Neural cell (in vitro differentiated cells): Measurements from ENCODE around the gene DGKG. TPM values are rescaled to one million over a fixed set of nuclear protein-coding genes. Genes with fewer than 3 reads are reported as not detected.

Experiments used
- H2AFZ ChIP-seq: fragments of 200-600, 300-800 bp; sonication (generic), shearing (Covaris generic); 2 replicates; pipeline ENCODE4 v1.6.0; 2014; ENCODE audit warnings: low read depth, mild to moderate bottlenecking, antibody characterized with exemption, low read length, moderate library complexity
- H3F3A ChIP-seq: fragments of 200-600 bp; shearing (Covaris generic); 2 replicates; pipeline ENCODE4 v1.6.1; 2016; ENCODE audit warnings: mild to moderate bottlenecking, moderate library complexity, mixed read lengths, antibody characterized with exemption, low read length; ENCODE audit not compliant: insufficient read depth, poor library complexity, severe bottlenecking
- H3K27ac ChIP-seq: fragments of 200-600, 300-800 bp; sonication (generic), shearing (Covaris generic); 2 replicates; pipeline ENCODE4 v1.5.1; 2014; ENCODE audit warnings: mild to moderate bottlenecking, low read length, moderate library complexity
- H3K27me3 ChIP-seq: fragments of 300-800, 200-600 bp; sonication (generic), shearing (Covaris generic); 2 replicates; pipeline ENCODE4 v1.6.0; 2014; ENCODE audit warnings: mild to moderate bottlenecking, low read depth, low read length, moderate library complexity; ENCODE audit not compliant: insufficient read depth
- H3K36me3 ChIP-seq: fragments of 300-800, 200-600 bp; sonication (generic), shearing (Covaris generic); 2 replicates; pipeline ENCODE4 v1.5.1; 2014; ENCODE audit warnings: mild to moderate bottlenecking, antibody characterized with exemption, low read length, moderate library complexity; ENCODE audit not compliant: insufficient read depth
- H3K4me2 ChIP-seq: fragments of 300-800, 200-600 bp; sonication (generic), shearing (Covaris generic); 2 replicates; pipeline ENCODE4 v1.6.0; 2014; ENCODE audit warnings: mild to moderate bottlenecking, low read length
- H3K4me3 ChIP-seq: fragments of 300-800, 200-600 bp; sonication (generic), shearing (Covaris generic); 2 replicates; pipeline ENCODE4 v1.5.1; 2014; ENCODE audit warnings: mild to moderate bottlenecking, low read length, moderate library complexity
- H3K79me2 ChIP-seq: fragments of 200-600 bp; shearing (Covaris generic); replicated peaks from 2 replicates; pipeline ENCODE4 v1.6.0; 2014; ENCODE audit warnings: mild to moderate bottlenecking, low read length, moderate library complexity; ENCODE audit not compliant: insufficient read depth
- H3K9ac ChIP-seq: fragments of 300-800, 200-600 bp; sonication (generic), shearing (Covaris generic); 2 replicates; pipeline ENCODE4 v1.6.1; 2016; ENCODE audit warnings: mild to moderate bottlenecking, low read length, mixed read lengths
- H3K9me2 ChIP-seq: fragments of 200-600 bp; shearing (Covaris generic); 2 replicates; pipeline ENCODE4 v1.6.1; 2016; ENCODE audit warnings: mild to moderate bottlenecking, low read length, mixed read lengths; ENCODE audit not compliant: insufficient read depth
- H3K9me3 ChIP-seq: fragments of 200-600, 300-800 bp; sonication (generic), shearing (Covaris generic); 2 replicates; pipeline ENCODE4 v1.6.1; 2016; ENCODE audit warnings: mild to moderate bottlenecking, mixed run types, low read length, moderate library complexity, mixed read lengths
- H4K20me1 ChIP-seq: fragments of 200-600 bp; shearing (Covaris generic); 2 replicates; pipeline ENCODE4 v1.6.1; 2016; ENCODE audit warnings: mild to moderate bottlenecking, mixed run types; ENCODE audit not compliant: insufficient read depth
- CTCF ChIP-seq: fragments of 450-650 bp; IDR thresholded peaks from 2 replicates; pipeline ENCODE4 v1.5.1; 2014; ENCODE audit warnings: antibody characterized with exemption, mild to moderate bottlenecking, moderate library complexity; ENCODE audit not compliant: poor library complexity, severe bottlenecking
- EP300 ChIP-seq: fragments of 450-650 bp; conservative IDR thresholded peaks from 2 replicates; pipeline ENCODE4 v1.6.1; 2014; ENCODE audit warnings: antibody characterized with exemption, mild to moderate bottlenecking, moderate library complexity; ENCODE audit not compliant: poor library complexity, severe bottlenecking
- EZH2 ChIP-seq: fragments of 200-600, 300-800 bp; shearing (Covaris generic), sonication (generic); IDR thresholded peaks from 2 replicates; pipeline ENCODE4 v1.6.1; 2014; ENCODE audit warnings: antibody characterized with exemption, low read length, borderline replicate concordance, mild to moderate bottlenecking; ENCODE audit not compliant: insufficient read depth, poor library complexity, severe bottlenecking
- MXI1 ChIP-seq: fragments of 450-650 bp; conservative IDR thresholded peaks from 2 replicates; pipeline ENCODE4 v1.6.1; 2014; ENCODE audit warnings: antibody characterized with exemption, mild to moderate bottlenecking; ENCODE audit not compliant: poor library complexity, severe bottlenecking
- POLR2AphosphoS5 ChIP-seq: IDR thresholded peaks from 2 replicates; pipeline ENCODE4 v1.6.1; 2012
- RAD21 ChIP-seq: fragments of 450-650 bp; conservative IDR thresholded peaks from 2 replicates; pipeline ENCODE4 v1.6.1; 2014; ENCODE audit warnings: antibody characterized with exemption, mild to moderate bottlenecking, moderate library complexity
- REST ChIP-seq: IDR thresholded peaks from 2 replicates; pipeline ENCODE4 v1.6.1; 2012; ENCODE audit warnings: borderline replicate concordance
- SMC3 ChIP-seq: fragments of 450-650 bp; conservative IDR thresholded peaks from 2 replicates; pipeline ENCODE4 v1.6.1; 2014; ENCODE audit warnings: antibody characterized with exemption, mild to moderate bottlenecking, moderate library complexity; ENCODE audit not compliant: poor library complexity
- TAF1 ChIP-seq: IDR thresholded peaks from 2 replicates; pipeline ENCODE4 v1.6.1; 2012; ENCODE audit warnings: low read depth
- polyA plus RNA-seq: library from polyadenylated mRNA; depleted of rRNA; stranded (reverse); fragments of >200 nt; gene quantifications from 2 replicates; pipeline ENCODE4 v1.2.3, GENCODE V29; 2014

Gene DGKG
- polyA plus RNA-seq, 1 donor from 2014 or later: not detected

GRCh38 chr3:186118692-186119091, 243.3 kb downstream of the DGKG start:
- Histone ChIP-seq H3K27ac (no peak overlapping the region), H3F3A (no peaks in the 10 kb centered on the region), H3K9ac (no peak overlapping the region), H3K9me2 (no peaks in the 10 kb centered on the region), H3K4me3 (no peak overlapping the region), H4K20me1 (no peaks in the 10 kb centered on the region), H3K79me2 (no peaks in the 10 kb centered on the region), H3K4me2 (no peak overlapping the region), H3K27me3 (no peaks in the 10 kb centered on the region), H2AFZ (no peak overlapping the region), H3K36me3 (no peaks in the 10 kb centered on the region), H3K9me3 (no peaks in the 10 kb centered on the region)
- TF ChIP-seq MXI1: no peak
- no peak for TF ChIP-seq CTCF
- TF ChIP-seq EZH2: no peak
- no peak for TF ChIP-seq POLR2AphosphoS5
- TF ChIP-seq SMC3: no peak
- TF ChIP-seq REST: no peak
- TF ChIP-seq RAD21: no peak
- TF ChIP-seq EP300: no peak
- no peak for TF ChIP-seq TAF1

GRCh38 chr3:186117521-186118134, 244.4 kb downstream of the DGKG start:
- Histone ChIP-seq H3K79me2 (no peaks in the 10 kb centered on the region), H3K4me2 (no peak overlapping the region), H3K9ac (no peak overlapping the region), H3K9me2 (no peaks in the 10 kb centered on the region), H2AFZ (no peak overlapping the region), H3K4me3 (no peak overlapping the region), H3K27me3 (no peaks in the 10 kb centered on the region), H3F3A (no peaks in the 10 kb centered on the region), H3K9me3 (no peaks in the 10 kb centered on the region), H3K36me3 (no peaks in the 10 kb centered on the region), H3K27ac (no peak overlapping the region), H4K20me1 (no peaks in the 10 kb centered on the region)
- no peak for TF ChIP-seq CTCF
- TF ChIP-seq REST: no peak
- no peak for TF ChIP-seq MXI1
- TF ChIP-seq POLR2AphosphoS5: no peak
- TF ChIP-seq RAD21: no peak
- TF ChIP-seq EZH2: no peak
- no peak for TF ChIP-seq SMC3
- TF ChIP-seq EP300: no peak
- TF ChIP-seq TAF1: no peak
